ENCODE measurements around the gene ARL6IP6. TPM values are rescaled to one million over a fixed set of nuclear protein-coding genes. Genes with fewer than 3 reads are reported as not detected.

The ARL6IP6 gene
- total RNA-seq, 1 donor, result 19.4 TPM

DNA sequence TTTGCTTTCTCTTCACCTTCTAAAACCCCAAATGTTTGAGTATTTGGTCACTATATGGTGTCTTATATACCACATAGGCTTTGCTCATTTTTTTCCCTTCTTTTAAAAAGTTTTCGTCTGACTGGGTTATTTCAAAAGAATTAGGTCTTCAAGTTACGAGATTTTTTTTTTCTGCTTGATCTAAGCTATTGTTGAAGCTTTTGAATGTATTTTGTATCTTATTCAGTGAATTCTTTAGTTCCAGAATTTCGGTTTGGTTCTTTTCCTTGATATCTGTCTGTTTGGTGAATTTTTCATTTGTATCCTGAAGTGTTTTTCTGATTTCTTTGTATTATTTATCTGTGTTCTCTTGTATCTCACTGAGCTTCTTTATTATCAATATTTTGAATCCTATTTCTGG lies 93.5 kb downstream of the ARL6IP6 start:
- no peak overlapping the region for H3K4me3 ChIP-seq (ENCODE audit: low read length)
- H3K27me3 ChIP-seq (ENCODE audit: insufficient read depth, low read length), result no peaks in the 10 kb centered on the region
- H3K9me3 ChIP-seq (ENCODE audit: low read depth, low read length), result no peaks in the 10 kb centered on the region
- H3K4me1 ChIP-seq (ENCODE audit: insufficient read depth, low read length), result no peaks in the 10 kb centered on the region

Other genes with a start within 250 kb of the ARL6IP6 start
- gene PRPF40A, start 1.2 kb upstream of the ARL6IP6 start, total RNA-seq, result 230 TPM

Measured in mononuclear cell (primary cell).